Stimulated activated CD4-positive, alpha-beta T cell treated with anti-CD3 and anti-CD28 coated beads, Interleukin-4, amount 100 ng/mL, for 24 hours (primary cell): ENCODE measurements around the gene TRMT61A.

Experiments
- DNase-seq: peaks from one replicate; pipeline ENCODE4 v3.0.0-alpha.2; 2020

The TRMT61A gene

DNA sequence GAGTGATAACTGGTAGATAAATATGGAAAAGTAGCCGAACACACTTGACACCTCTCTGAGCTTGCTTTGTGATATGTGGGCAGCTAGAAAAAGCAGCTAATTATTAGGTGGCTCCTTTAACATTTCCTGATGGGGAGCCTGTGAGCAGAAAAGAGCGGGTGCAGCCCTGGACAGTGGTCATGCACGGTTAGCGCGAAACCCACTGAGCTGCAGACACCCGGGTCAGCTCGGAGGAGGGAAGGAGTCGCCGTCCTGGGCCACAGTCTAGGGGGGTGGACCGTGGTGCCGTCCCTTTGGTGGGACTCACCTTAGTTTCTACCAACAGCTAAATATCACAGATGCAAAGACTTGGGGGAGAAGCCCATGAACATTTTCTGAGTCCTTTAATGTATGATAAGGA is 40.4 kb downstream of the TRMT61A start:
- DNase-seq, result no peak

GRCh38 chr14:103574104-103574503 is 45.1 kb downstream of the TRMT61A start:
- DNase-seq, result no peak

DNA sequence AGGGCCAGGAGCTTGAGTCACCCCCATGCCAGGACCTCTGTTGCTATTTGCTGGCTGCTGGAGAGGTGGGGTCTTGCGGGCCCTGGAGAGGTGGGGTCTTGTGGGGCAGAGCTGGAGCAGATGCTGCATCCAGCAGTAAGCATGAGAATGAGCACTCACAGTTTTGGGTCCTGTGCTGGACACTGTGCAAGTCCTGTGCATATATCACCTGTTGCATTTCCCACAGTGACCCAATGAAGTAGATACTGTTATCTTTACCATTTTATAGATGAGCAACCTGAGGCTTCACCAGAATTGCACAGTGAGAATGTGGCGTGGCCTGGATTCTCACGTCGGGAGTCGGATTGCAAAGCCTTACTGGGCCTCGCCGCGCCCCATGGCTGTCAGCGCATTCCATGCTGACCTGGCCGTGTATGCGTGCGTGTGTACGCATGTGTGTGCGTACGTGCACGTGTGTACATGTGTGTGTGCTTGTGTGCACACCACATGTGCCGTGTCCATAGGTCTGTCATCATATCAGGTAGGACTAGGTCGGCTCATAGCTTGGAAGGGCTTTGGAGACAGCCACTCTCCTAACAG is 45.8 kb downstream of the TRMT61A start:
- no peak for DNase-seq

- no peak for DNase-seq
Measured at GRCh38 chr14:103576371-103577024, 47.5 kb downstream of the TRMT61A start.

DNA sequence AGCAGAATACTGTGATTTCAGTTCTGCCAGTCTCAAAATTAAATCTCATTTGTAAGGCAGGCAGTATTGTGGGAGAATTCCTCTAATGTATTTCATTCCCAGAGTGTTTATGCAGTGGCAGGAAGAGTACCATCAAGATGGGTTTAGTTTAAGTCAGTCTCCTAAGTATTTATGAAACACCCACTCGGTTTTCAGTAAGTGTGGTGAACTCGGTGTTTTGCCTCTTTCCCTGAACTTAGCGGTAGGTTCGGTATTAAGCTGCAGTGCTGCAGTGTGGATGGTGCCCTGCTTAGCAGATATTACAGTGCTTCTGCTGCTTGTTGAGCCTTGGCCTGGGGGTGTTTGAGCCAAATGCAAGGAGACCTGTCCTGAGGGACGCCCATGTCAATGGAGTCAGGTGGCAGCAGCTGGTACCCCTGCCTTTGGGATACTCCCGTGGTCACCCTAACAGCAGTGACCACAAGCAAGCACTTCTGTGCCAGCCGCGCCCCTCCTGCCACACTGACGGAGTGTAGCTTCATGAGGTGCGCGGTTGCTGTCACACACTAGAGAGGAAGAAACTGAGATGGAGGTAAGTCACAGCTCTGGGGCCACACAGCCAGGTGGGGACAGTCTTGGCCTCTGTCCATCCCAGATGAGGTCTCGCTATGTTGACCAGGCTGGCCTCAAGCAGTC is 49.5 kb downstream of the TRMT61A start:
- no peak for DNase-seq

GRCh38 chr14:103581206-103581605 is 52.2 kb downstream of the TRMT61A start:
- no peak for DNase-seq

DNA sequence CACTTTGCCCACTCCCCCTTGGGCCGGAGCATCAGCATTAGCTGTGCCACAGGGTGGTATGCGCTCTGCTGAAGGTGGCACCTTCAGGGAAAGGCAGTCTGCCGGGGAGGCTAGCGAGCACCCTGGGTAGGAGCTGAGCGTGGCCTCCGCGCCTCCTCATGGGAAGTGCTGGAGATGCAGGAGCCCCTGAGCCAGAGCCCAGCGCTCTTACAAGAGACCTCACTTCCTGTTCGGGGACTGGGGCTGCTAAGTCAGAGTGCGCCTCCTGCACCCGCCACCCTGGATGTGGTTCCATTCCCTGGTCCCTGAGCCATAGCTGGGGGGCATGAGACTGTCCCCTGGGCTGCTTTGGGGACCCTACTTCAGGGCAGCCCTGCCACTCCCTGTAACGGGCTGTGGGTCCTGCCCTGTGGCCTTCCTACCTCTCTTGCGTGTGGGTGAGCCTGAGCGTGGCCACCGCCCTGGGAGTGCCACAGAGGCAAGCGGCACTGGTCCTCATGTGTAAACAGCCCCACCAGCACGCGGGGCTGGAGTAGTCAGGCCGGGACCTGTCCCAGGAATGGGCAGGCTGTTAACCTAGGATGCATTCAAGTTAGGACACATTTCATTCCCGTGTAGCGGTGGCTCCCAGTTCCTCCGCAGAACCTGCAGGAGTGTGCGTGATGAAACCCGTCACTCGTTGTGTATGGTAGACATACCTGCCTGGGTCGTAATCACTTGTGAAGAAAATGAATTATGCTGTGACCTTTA is 53.1 kb downstream of the TRMT61A start:
- DNase-seq, result no peak

GRCh38 chr14:103584326-103584915 is 55.4 kb downstream of the TRMT61A start:
- DNase-seq, result no peak
